Skeletal muscle satellite cell (primary cell): ENCODE data around the gene UBTD1.

Source experiments
- H3K27me3 ChIP-seq: 2 replicates; pipeline ENCODE4 v1.7.0; 2013; ENCODE audit warnings: low read length; ENCODE audit not compliant: control insufficient read depth, insufficient read depth
- H3K36me3 ChIP-seq: 2 replicates; pipeline ENCODE4 v1.7.0; 2013; ENCODE audit warnings: mild to moderate bottlenecking, control low read depth, low read length; ENCODE audit not compliant: insufficient read depth
- H3K4me1 ChIP-seq: 2 replicates; pipeline ENCODE4 v1.7.0; 2013; ENCODE audit warnings: low read length; ENCODE audit not compliant: control insufficient read depth, insufficient read depth
- H3K4me2 ChIP-seq: 2 replicates; pipeline ENCODE4 v1.7.0; 2013; ENCODE audit warnings: mild to moderate bottlenecking, low read length
- H3K4me3 ChIP-seq: 2 replicates; pipeline ENCODE4 v1.7.0; 2013; ENCODE audit warnings: low read length
- H3K9ac ChIP-seq: 2 replicates; pipeline ENCODE4 v1.7.0; 2013; ENCODE audit warnings: mild to moderate bottlenecking, low read depth, low read length, moderate library complexity
- H3K9me3 ChIP-seq: replicated peaks from 2 replicates; pipeline ENCODE4 v1.7.0; 2013; ENCODE audit warnings: mild to moderate bottlenecking, control low read depth, low read length

UBTD1 gene

GRCh38 chr10:97505152-97505551 lies 6.4 kb downstream of the UBTD1 start:
- no peak overlapping the region for H3K4me2 ChIP-seq
- H3K4me1 ChIP-seq, result peaks cover 4% of the 10 kb centered on the region
- no peak overlapping the region for H3K9ac ChIP-seq
- H3K27me3 ChIP-seq, result no peaks in the 10 kb centered on the region
- peaks cover 6% of the 10 kb centered on the region for H3K36me3 ChIP-seq
- H3K4me3 ChIP-seq, result no peak overlapping the region
- no peaks in the 10 kb centered on the region for H3K9me3 ChIP-seq

- no peaks in the 10 kb centered on the region for H3K4me1 ChIP-seq
- no peak overlapping the region for H3K4me3 ChIP-seq
- peaks cover 6% of the 10 kb centered on the region for H3K36me3 ChIP-seq
- no peaks in the 10 kb centered on the region for H3K9me3 ChIP-seq
- no peaks in the 10 kb centered on the region for H3K27me3 ChIP-seq
- H3K4me2 ChIP-seq, result no peak overlapping the region
- no peak overlapping the region for H3K9ac ChIP-seq
Measured at GRCh38 chr10:97506199-97506991, 7.7 kb downstream of the UBTD1 start.

- Histone ChIP-seq H3K4me2 (no peak overlapping the region), H3K36me3 (peaks cover 6% of the 10 kb centered on the region), H3K9me3 (no peaks in the 10 kb centered on the region), H3K27me3 (no peaks in the 10 kb centered on the region), H3K9ac (no peak overlapping the region), H3K4me1 (no peaks in the 10 kb centered on the region), H3K4me3 (no peak overlapping the region)
Measured at GRCh38 chr10:97508342-97508741, 9.6 kb downstream of the UBTD1 start.

DNA sequence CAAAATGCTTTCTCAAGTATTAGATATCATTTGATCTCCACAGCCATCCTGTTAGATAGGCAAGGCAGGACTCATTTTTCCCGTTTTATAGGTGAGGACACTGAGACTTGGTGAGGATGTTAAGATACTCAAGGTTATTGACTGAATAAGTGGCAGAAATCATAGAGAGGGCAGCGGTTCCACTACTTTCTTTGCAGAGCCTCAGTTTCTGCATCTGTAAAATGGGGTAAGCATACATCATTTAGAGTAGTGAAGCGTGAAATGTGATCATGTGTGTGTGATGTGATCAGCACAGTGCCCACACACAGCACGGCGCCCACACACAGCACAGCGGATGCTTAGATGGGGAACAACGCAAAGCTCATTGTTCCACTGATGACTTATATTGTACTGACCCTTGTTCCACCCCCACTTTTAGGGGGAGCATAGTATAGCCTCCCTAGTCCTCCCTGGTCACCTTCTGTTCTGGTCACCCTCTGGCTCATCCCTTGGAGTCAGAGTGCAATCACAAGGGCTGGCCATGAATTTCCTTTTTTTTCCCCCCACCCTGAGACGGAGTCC lies 10.5 kb downstream of the UBTD1 start:
- H3K4me2 ChIP-seq, result no peak overlapping the region
- H3K9me3 ChIP-seq, result no peaks in the 10 kb centered on the region
- no peak overlapping the region for H3K9ac ChIP-seq
- H3K27me3 ChIP-seq, result no peaks in the 10 kb centered on the region
- no peak overlapping the region for H3K4me3 ChIP-seq
- H3K4me1 ChIP-seq, result no peaks in the 10 kb centered on the region
- peaks cover 6% of the 10 kb centered on the region for H3K36me3 ChIP-seq

DNA sequence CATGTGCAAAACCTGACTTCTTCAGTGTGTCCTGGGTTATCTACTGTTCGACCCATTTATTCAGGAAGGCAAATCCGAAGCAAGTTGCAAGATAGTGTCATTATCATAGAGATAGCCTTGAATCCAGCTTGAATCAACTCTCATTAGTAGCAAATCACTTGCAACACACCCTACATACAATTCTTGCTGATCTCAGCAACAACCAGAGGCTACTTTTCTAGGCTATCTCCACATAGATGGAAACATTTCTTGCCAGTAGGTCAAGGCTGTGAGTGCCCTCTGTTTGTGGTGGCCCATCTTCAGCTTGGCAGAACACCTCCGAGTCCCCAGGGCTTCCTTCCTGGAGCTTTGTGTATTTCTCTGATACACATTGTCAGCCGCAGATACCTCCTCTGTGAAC lies 12.0 kb downstream of the UBTD1 start:
- H3K27me3 ChIP-seq, result no peaks in the 10 kb centered on the region
- no peaks in the 10 kb centered on the region for H3K4me1 ChIP-seq
- no peak overlapping the region for H3K9ac ChIP-seq
- H3K9me3 ChIP-seq, result no peaks in the 10 kb centered on the region
- no peak overlapping the region for H3K4me2 ChIP-seq
- H3K36me3 ChIP-seq, result no peaks in the 10 kb centered on the region
- no peak overlapping the region for H3K4me3 ChIP-seq

DNA sequence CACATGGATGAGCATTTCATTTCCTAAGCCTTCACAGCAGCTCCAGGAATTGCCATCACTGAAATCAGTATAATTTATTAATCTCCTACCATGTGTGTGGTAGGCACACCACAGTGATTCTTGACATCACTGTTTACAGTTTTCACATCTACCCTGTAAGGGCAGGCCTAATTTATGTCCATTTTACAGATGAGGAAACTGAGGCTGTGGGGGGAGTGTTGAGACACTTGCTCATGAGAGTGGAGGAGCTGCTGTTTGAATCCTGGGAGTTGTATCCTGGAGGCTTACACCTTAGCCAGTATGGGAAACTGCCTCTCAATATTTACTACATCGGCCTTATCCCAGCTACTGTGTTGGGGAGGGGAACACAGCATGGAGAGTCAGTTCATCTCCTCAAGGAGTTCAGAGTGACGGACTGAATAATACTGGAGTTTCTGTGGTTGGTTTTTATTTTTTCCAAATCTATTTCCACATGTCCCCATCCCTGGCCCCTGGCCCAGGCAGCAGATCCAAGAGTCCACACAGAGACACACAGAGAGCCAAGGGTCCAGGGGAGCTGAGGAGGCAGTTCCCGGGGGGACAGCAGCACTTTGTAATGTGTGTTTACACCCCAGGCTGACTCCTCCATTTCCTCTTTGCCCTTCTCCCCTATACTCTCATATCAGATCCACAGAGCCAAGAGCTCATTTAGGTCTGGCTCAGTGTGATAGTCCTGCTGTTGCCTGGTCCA lies 13.2 kb downstream of the UBTD1 start:
- Histone ChIP-seq H3K36me3 (no peaks in the 10 kb centered on the region), H3K27me3 (no peaks in the 10 kb centered on the region), H3K4me2 (no peak overlapping the region), H3K9ac (no peak overlapping the region), H3K4me1 (no peaks in the 10 kb centered on the region), H3K4me3 (no peak overlapping the region), H3K9me3 (no peaks in the 10 kb centered on the region)

DNA sequence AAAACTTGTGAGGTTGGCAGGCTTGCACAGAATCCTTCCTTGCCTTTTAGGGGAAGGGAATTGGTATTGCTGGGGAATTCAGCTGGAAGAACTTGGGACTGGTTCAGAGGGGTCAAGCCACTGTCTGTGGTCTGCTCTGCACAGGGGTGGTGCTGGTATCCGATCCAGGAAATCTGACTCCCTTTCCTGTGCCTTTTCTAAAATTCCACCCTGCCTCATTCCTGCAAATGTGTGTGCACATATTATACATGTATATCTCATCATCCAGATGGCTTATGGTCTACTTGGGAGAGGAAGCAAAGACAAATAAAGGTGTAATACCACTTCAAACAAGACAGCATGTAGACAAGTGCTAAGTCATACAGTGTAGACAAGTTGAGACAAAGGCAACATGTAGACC lies 14.3 kb downstream of the UBTD1 start:
- Histone ChIP-seq H3K4me2 (no peak overlapping the region), H3K27me3 (no peaks in the 10 kb centered on the region), H3K4me1 (peaks cover 7% of the 10 kb centered on the region), H3K36me3 (no peaks in the 10 kb centered on the region), H3K4me3 (no peak overlapping the region), H3K9ac (no peak overlapping the region), H3K9me3 (no peaks in the 10 kb centered on the region)

GRCh38 chr10:97514344-97514743 lies 15.6 kb downstream of the UBTD1 start:
- H3K4me1 ChIP-seq, result peaks cover 21% of the 10 kb centered on the region
- H3K9me3 ChIP-seq, result no peaks in the 10 kb centered on the region
- H3K36me3 ChIP-seq, result no peaks in the 10 kb centered on the region
- no peak overlapping the region for H3K9ac ChIP-seq
- no peak overlapping the region for H3K4me2 ChIP-seq
- no peaks in the 10 kb centered on the region for H3K27me3 ChIP-seq
- no peak overlapping the region for H3K4me3 ChIP-seq

DNA sequence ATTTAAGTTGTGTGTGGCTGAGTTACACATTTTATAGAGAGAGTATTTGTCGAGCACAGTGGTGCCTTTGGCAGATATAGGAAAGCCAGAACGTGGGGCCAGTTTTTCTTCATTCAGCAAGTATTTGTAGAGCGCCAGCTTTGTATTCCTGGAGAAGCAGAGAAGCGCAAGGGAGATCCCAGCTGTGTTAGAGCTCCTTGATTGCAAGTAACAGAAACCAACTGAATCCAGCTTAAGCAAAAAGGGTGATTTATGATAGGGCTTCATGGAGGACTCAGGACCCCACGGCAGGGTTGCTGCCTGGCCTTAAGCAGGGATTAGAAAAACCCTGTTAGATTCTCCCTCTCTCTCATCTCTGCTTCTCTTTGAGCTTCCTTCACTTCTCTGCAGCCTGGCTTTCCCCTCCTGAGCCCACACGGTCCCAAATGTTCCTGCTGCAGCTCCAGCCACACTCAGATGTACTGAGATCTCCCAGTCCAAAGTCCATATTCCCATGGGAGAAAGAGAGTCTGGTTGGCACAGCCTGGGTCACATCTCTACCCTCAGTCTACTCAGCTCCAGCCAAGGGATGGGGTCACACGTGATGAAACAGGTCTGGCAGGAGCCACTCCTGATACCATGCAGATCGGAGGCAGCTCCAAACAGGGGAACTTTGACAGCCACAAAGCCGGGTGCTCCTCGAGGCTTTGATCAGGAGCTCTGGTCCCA lies 16.7 kb downstream of the UBTD1 start:
- Histone ChIP-seq H3K4me3 (no peak overlapping the region), H3K4me1 (peaks cover 25% of the 10 kb centered on the region), H3K4me2 (no peak overlapping the region), H3K9ac (no peak overlapping the region), H3K27me3 (no peaks in the 10 kb centered on the region), H3K36me3 (no peaks in the 10 kb centered on the region), H3K9me3 (no peaks in the 10 kb centered on the region)

DNA sequence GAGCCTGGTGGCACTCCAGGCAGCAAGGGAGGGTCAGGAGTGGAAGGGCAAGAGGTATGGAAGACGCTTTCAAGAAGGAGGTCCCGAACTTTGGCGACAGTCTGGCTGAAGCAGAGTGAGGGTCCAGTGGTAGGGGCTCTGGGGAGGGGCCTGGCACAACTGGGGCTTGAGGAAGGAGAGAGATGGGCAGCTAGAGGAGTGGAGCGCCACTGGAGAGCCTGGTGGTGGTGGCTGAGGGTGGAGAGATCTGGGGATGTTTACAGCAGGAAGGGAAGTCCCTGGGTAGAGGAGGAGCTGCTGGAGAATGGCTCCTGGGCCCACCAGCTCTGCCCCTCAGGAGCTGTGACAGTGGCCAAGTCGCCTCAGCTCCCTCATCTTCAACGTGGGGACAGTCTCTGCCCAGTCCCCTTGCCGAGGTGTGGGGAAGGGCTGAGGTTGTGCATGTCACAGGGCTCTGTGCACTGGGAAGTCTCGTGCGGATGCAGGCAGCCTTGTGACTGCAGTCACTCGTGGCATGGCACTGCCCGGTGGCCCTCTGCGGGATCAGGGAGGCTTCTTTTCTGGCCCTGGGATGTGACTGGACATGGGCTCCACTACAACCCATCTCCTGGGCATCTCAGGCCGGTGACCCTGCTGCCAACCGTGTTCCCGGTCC lies 18.5 kb downstream of the UBTD1 start:
- Histone ChIP-seq H3K4me1 (peaks cover 30% of the 10 kb centered on the region), H3K9me3 (no peaks in the 10 kb centered on the region), H3K9ac (no peak overlapping the region), H3K27me3 (no peaks in the 10 kb centered on the region), H3K4me2 (no peak overlapping the region), H3K36me3 (no peaks in the 10 kb centered on the region), H3K4me3 (no peak overlapping the region)

DNA sequence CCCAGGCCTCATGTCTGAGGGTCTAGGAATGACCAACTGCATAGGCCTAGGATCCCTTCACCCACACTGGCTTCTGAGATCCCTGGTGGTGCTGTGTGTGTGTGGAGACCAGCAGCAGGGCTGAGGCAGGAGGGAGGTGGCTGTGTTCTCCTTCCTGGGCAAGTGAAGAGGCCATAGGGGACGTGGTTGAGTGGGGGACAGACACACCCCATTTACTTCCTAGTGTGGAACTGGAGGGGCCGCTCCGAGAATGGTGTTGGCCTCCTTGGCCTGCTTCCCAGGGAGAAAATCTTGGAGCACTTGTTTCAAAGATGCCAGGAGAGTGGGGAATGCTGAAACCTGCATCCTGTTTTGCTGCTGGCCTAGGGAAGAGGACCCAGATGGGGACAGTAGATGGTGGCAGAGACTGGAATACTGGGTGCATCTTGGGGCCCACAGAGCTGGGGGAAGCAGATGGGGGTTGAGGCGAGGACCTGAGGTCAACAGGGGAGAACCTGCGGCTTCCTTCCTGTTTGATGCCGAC lies 19.1 kb downstream of the UBTD1 start:
- Histone ChIP-seq H3K9ac (no peak overlapping the region), H3K4me2 (peak overlapping the region; percentile 43), H3K36me3 (no peaks in the 10 kb centered on the region), H3K27me3 (no peaks in the 10 kb centered on the region), H3K4me1 (peaks cover 32% of the 10 kb centered on the region), H3K9me3 (no peaks in the 10 kb centered on the region), H3K4me3 (no peak overlapping the region)
